HG02623 (cell line): Measurements from ENCODE around the gene PXYLP1.
"Not testable (repeated sequence)": the region's sequence is repeated elsewhere in the genome, so short reads cannot be mapped to it uniquely, and the experiment has no call there.

Experiments used
- ATAC-seq: cut with Tn5 transposase; IDR thresholded peaks from one replicate; pipeline ENCODE4 v1.9.1; 2021; ENCODE audit warnings: moderate library complexity; ENCODE audit not compliant: unreplicated experiment

PXYLP1 gene

DNA sequence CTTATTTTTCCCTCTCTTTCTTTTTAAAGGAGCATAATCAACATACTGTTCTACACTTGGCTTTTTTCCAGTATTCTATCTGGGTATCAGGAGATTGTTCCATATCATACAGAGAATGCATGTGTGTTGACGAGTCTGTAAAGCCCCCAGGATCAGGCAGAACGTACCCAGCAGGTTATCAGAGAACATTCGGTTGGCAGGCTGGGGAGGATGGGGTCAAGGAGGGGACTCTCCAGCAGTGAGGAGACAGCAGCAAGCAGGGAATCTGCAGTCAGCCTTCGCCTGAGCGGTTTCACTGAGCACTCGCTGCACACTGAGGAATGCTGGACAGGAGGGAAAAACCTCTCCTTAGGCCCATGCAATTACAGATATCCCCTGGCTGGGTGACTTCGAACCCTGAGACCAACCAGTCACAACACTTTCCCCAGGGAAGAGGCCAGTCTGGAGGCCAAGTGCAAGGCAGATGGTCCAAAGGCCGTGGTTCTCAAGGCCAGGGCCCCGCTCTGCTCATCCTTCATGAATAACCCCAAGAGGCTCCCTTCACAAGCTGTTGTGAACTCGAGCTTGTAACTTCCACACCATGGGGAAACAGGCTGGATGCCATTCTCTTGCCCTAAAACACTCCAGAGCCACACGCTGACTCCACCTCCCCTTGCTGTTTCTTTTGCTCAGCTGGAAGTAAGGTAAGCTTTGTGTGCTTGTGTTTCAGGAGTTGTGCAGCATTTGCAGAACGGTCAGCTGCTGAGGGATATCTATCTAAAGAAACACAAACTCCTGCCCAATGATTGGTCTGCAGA lies 60.1 kb downstream of the PXYLP1 start:
- no peak for ATAC-seq

DNA sequence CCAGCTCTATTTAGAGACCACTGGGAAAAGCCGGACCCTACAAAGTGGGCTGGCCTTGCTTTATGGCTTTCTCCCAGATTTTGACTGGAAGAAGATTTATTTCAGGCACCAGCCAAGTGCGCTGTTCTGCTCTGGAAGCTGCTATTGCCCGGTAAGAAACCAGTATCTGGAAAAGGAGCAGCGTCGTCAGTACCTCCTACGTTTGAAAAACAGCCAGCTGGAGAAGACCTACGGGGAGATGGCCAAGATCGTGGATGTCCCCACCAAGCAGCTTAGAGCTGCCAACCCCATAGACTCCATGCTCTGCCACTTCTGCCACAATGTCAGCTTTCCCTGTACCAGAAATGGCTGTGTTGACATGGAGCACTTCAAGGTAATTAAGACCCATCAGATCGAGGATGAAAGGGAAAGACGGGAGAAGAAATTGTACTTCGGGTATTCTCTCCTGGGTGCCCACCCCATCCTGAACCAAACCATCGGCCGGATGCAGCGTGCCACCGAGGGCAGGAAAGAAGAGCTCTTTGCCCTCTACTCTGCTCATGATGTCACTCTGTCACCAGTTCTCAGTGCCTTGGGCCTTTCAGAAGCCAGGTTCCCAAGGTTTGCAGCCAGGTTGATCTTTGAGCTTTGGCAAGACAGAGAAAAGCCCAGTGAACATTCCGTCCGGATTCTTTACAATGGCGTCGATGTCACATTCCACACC lies 60.9 kb downstream of the PXYLP1 start:
- no peak for ATAC-seq

GRCh38 chr3:141294301-141294700 lies 62.7 kb downstream of the PXYLP1 start:
- no peak for ATAC-seq

DNA sequence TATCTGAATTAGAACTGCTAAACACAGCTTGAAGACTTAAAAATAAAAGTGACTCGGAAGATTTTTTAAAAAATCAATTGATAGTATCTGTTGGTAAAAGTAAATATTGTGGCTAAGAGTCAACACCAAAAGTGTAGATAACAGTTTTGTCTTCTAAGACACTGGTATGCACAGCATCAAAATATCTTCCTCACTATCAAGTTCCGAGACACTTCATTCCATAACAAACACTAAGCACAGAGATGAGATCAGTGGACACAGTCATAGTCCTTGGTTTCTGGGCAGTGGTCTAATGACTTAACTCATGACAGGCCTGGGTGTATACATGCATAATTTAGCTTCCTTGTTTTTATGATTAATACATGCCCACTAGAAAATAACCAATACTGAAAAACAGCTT lies 63.2 kb downstream of the PXYLP1 start:
- no peak for ATAC-seq

DNA sequence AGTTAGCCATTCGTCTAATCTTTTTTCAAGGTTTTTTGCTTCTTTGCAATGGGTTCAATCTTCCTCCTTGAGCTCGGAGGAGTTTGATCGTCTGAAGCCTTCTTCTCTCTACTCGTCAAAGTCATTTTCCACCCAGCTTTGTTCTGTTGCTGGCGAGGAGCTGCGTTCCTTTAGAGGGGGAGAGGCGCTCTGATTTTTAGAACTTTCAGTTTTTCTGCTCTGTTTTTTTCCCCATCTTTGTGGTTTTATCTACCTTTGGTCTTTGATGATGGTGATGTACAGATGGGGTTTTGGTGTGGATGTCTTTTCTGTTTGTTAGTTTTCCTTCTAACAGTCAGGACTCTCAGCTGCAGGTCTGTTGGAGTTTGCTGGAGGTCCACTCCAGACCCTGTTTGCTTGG lies 68.8 kb downstream of the PXYLP1 start:
- not testable (repeated sequence) for ATAC-seq

DNA sequence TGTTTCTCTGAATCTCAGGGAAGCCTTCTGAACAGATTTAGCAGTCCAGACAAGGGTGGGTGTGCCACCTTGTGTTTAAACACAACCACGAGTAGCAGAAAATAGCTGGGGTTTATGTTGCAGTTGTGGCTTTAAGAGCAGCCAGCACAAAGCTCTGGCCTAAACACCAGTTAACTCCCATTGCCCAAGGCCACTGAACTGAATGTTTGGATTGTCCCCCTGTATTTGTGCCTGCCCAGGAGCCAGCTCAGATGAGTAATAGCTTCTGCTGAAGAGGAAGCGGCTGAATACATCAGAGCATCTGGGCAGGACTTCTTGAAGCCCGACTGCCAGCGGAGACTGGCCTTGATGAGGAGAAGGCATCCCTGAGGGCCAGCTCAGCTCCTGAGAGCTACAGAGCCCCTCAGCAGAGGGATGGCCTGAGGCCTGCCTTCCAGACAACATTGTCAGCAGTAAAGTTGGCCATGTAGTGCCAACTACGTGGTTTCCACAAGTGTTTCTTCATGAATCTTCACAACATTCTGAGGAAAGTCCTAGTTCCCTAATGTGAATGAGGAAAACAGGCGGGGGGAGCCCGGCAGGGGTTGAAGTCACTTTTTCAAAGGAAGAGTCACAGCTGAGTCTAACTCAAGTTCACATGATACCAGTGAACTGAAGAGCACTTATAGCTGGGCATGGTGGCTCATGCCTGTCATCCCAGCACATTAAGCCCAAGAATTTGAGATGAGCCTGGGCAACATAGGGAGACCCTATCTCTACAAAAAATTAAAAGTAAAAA lies 70.9 kb downstream of the PXYLP1 start:
- ATAC-seq, result no peak

DNA sequence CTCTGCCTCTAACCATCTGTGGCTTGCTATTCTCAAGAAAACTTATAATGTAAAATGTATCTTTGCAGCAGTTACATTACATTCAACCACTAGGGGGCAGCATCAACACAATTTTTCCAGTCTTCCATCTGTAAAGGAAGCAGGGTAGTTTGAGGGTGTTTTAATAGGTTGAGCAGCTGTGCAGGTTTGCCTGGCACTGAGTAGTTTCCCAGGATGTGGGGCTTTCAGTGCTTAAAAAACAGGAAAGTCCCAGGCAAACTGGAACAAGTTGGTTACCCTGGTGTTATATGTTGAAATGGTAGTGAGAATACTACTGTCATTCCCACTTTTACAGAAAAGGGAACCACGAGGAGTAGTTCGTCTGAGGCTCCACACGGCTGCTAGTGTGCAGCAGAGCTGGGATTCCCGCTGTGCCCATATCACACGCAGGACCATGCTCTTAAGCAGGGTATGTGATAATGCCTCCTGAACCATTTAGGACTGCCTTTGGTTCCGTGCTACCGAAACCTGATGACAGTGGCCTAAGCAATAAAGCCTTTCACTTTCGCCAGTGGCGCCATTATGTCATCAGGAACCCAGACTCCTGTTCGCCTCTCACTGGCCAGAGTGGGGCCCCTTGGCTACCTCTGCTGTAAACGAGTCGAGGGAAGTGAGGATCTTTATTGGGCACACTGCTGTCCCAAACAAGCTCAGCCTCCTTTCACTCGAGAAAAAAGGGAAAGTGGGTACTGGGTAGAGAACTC lies 72.0 kb downstream of the PXYLP1 start:
- ATAC-seq, result peak; percentile 62

- no peak for ATAC-seq
These were observed 73.8 kb downstream of the PXYLP1 start for GRCh38 chr3:141305436-141305835.

DNA sequence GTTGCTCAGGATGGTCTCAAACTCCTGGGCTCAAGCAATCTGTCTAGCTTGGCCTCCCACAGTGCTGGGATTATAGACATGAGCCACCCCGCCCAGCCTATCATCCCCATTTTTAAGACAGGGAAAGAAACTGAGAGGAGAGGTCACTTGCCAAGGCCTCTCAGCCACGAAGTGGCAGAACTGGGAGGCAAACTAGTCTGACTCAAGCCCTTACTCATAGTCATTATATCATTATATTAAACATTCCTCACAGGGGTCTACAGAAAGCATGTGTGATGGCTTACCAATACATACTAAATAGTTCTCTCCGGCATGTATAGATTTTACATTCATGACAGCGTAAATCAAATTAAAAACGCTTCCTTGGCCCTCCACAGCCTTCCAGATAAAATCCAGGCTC lies 74.7 kb downstream of the PXYLP1 start:
- no peak for ATAC-seq

- ATAC-seq, result no peak
These were observed 75.3 kb downstream of the PXYLP1 start for GRCh38 chr3:141306922-141307321.

DNA sequence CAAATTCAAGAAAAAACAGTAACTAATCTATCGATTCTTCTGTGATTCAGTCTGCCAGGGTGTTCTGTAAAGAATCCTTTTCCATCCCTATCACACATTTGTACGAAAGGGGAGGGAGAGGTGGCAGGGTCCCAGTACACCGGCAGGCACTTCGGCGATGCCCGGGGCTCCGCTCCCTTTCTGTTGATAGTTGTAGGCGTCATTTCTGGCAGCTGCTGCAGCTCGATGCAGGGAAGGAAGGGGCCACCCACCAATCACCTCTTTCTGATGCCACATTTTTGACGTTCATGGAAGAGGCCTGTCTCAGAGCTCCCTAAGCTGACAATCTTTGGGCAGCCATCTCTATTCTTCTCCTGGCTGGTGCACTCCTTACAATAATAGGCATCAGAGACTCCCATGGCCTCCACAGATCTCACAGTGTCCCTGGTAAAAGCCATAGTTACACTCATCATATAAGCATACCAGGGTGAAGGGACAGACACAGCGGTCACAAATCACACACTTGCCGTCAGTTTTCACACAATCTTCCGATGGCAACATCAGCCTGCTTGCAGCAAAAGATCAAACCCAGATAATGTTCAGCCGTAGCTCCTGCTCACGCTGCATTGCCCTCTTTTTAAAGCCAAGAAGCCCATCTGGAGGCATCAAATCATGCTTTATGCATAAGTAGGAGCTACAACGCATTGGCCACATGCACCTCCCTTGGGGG lies 75.9 kb downstream of the PXYLP1 start:
- no peak for ATAC-seq

GRCh38 chr3:141308588-141309218 lies 77.1 kb downstream of the PXYLP1 start:
- no peak for ATAC-seq

GRCh38 chr3:141311170-141311495 lies 79.5 kb downstream of the PXYLP1 start:
- ATAC-seq, result no peak

- peak; percentile 96 for ATAC-seq
These were observed 80.1 kb downstream of the PXYLP1 start for GRCh38 chr3:141311496-141312353.

DNA sequence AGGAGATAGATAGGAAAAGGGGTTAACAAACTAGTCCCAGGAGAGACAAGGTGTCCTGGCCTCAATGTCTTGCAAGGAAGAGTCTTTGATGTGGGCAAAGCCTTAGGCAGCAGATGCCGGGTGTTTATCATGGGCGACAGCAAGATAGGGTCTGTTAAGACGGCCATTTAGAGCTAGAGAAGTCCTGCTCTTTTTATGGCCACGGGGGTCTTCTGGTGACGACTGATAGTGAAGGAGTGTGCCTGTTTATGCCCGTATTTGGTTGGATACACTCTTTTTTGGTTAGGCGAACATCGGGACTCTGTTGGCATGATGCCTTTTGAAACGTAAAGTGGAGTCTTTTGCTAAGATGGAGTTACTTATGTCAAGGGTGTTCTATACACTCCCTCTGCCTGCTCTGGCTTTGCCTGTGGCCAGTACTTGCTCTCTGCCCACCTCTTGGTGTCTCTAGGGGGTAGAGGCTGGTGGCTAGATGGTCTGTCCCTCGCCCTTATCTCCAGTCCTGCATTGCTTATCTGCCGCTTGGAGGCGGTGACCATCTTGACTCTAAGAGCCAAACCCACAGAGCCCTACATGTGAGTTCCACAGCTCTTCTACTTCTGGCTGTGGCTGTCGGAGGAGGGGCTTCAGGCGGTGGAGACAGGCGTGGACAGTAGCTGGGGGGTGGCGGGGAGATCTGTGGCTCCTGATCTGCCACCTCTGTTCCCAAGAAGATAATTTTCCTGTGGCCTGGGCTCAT lies 80.9 kb downstream of the PXYLP1 start:
- ATAC-seq, result no peak

- no peak for ATAC-seq
These were observed 81.6 kb downstream of the PXYLP1 start for GRCh38 chr3:141313093-141313683.

DNA sequence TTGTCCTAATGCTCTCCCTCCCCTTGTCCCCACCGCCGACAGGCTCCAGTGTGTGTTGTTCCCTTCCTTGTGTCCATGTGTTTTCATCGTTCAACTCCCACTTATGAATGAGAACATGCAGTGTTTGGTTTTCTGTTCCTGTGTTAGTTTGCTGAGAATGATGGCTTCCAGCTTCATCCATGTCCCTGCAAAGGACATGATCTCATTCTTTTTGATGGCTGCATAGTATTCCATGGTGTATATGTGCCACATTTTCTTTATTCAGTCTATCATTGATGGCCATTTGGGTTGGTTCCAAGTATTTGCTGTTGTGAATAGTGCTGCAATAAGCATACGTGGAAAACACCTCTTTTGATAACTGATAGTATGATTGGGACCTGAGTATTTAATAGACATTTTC lies 82.8 kb downstream of the PXYLP1 start:
- not testable (repeated sequence) for ATAC-seq

DNA sequence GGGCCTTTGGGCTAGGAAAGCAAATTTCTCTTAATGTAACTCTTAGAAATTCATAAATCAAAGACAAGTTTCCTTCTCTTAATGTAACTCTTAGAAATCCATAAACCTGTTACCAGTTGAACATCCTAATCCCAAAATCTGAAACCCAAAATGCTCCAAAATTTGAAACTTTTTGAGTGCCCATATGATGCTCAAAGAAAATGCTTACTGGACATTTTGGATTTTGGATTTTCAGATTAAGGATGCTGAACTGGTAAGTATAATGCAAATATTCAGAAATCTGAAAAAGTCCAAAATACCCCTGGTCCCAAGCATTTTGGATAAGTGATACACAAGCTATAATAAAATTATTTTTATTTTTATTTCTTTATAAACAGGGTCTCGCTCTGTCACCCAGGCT lies 85.2 kb downstream of the PXYLP1 start:
- ATAC-seq, result no peak
